Suppressor macrophage treated with lipopolysaccharide for 1 hour (primary cell): ENCODE data around the gene EFTUD2.
"Not testable (repeated sequence)": the region's sequence is repeated elsewhere in the genome, so short reads cannot be mapped to it uniquely, and the experiment has no call there.

Experiments used
- DNase-seq, 3 donors: peaks; one replicate each; pipeline ENCODE4 v3.0.0-alpha.2; 2020 to 2022

EFTUD2 gene

GRCh38 chr17:44846206-44846605, 53.0 kb downstream of the EFTUD2 start:
- DNase-seq: no peak

- DNase-seq: no peak
Measured at GRCh38 chr17:44844390-44844830, 54.8 kb downstream of the EFTUD2 start.

- DNase-seq: no peak
Measured at GRCh38 chr17:44842748-44843147, 56.5 kb downstream of the EFTUD2 start.

GRCh38 chr17:44840936-44841335, 58.3 kb downstream of the EFTUD2 start:
- no peak for DNase-seq

GRCh38 chr17:44840274-44840673, 59.0 kb downstream of the EFTUD2 start:
- no peak for DNase-seq

- no peak for DNase-seq
Measured at GRCh38 chr17:44837196-44837595, 62.0 kb downstream of the EFTUD2 start.

- no peak for DNase-seq
Measured at GRCh38 chr17:44832805-44833204, 66.4 kb downstream of the EFTUD2 start.

- DNase-seq: no peak
Measured at GRCh38 chr17:44831371-44831770, 67.9 kb downstream of the EFTUD2 start.

- peak in 1 of 3 donors; percentile 5 for DNase-seq
Measured at GRCh38 chr17:44830359-44831288, 68.6 kb downstream of the EFTUD2 start.

- DNase-seq: peak; percentile 30 to 60 (median 33)
Measured at GRCh38 chr17:44829523-44830358, 69.5 kb downstream of the EFTUD2 start, which contains the start of gene GJC1. GJC1 (minus strand) TSS chr17:44830287; CDS start chr17:44805817, 24,470 bp downstream.

- DNase-seq: peak in 2 of 3 donors; percentile 25 to 28
Measured at GRCh38 chr17:44828919-44829522, 70.2 kb downstream of the EFTUD2 start.

GRCh38 chr17:44827863-44828262, 71.4 kb downstream of the EFTUD2 start:
- no peak for DNase-seq

- DNase-seq: no peak
Measured at GRCh38 chr17:44826123-44826790, 73.0 kb downstream of the EFTUD2 start.

- not testable (repeated sequence) for DNase-seq
Measured at GRCh38 chr17:44825236-44825635, 74.0 kb downstream of the EFTUD2 start.

GRCh38 chr17:44820631-44821212, 78.5 kb downstream of the EFTUD2 start:
- DNase-seq: no peak

GRCh38 chr17:44818508-44818907, 80.7 kb downstream of the EFTUD2 start:
- not testable (repeated sequence) for DNase-seq

- no peak for DNase-seq
Measured at GRCh38 chr17:44812263-44812662, 87.0 kb downstream of the EFTUD2 start.

- DNase-seq: not testable (repeated sequence)
Measured at GRCh38 chr17:44808656-44809388, 90.4 kb downstream of the EFTUD2 start.

GRCh38 chr17:44808156-44808555, 91.1 kb downstream of the EFTUD2 start:
- DNase-seq: no peak

- DNase-seq: no peak
Measured at GRCh38 chr17:44807817-44808155, 91.5 kb downstream of the EFTUD2 start.

GRCh38 chr17:44807093-44807816, 92.0 kb downstream of the EFTUD2 start:
- DNase-seq: no peak
